ENCODE data around the gene ZNF234.
"Not testable (repeated sequence)": the region's sequence is repeated elsewhere in the genome, so short reads cannot be mapped to it uniquely, and the experiment has no call there.

The ZNF234 gene

GRCh38 chr19:44182145-44182544 lies 40.8 kb downstream of the ZNF234 start:
- no peak for DNase-seq (ENCODE audit: low read depth)

DNA sequence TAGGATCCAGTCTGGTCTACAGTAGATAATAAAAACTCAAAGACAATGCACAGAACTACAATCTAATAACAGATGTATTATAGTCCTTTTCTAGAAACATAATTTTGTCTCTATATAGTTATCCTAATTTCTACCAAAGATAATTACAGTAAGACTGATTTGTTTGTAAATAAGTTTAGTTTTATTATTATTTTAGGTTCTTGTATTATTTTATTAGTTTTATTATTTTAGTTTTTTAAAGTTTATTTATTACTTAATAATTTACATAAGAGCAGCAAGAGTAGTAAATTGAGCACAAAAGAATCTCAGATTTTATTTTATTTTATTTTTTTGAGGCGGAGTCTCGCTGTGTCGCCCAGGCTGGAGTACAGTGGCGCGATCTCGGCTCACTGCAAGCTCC lies 48.7 kb downstream of the ZNF234 start:
- DNase-seq (ENCODE audit: low read depth): no peak

DNA sequence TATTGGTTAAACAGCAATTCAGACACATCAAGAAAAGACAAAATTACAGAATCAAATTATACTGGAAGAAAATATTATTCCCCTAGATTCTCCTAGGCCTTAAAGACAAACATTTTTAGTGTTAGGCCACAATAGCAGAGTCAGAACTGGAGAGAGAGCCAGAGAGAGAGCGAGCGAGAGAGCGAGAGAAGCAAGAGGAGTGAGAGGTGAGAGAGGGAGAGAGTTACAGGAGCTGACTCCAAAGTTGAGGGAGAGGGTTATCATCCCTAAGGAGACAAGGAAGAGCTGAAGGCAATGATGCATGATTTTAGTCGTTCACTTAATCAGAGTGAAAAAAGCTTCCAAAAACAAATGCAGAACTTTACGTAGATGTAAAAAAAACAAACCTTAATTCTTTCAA lies 50.8 kb downstream of the ZNF234 start:
- no peak for DNase-seq (ENCODE audit: low read depth)

DNA sequence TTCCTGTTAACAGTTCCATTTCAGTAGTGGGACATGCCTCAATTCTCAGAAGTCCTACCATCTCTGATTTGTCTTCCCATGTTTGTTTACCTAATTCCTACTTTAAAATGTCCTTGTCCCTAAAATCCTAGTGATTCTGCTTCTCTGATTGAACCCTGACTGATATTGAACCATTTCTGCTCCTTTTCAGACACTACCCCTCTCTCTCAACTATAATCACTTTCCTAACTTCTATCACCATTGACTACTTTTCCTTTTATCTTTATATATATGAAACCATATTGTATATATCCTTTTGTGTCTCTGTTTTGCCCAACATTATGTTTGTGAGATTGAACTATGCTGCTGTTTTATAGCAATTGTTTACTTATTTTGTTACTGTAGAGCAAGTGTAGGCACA lies 55.4 kb downstream of the ZNF234 start:
- no peak for DNase-seq (ENCODE audit: low read depth)

- DNase-seq (ENCODE audit: low read depth): no peak
These were observed 61.1 kb downstream of the ZNF234 start for GRCh38 chr19:44202470-44202869.

DNA sequence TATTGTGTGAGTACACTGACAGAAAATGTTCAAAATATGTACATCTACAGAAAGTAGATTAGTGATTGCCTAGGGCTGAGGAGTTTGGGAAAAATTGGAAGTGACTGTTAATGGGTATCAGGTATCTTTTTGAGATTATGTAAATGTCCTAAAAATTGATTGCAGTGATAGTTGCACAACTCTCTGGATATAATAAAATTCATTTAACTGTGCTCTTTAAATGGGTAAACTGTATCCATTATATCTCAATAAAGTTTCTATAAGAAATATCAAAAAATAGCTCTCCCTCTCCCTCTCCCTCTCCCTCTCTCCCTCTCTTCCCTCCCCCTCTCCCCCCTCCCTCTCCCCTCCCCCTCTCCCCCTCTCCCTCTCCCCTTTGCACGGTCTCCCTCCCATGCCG lies 61.6 kb downstream of the ZNF234 start:
- no peak for DNase-seq (ENCODE audit: low read depth)

- not testable (repeated sequence) for DNase-seq (ENCODE audit: low read depth)
These were observed 62.5 kb downstream of the ZNF234 start for GRCh38 chr19:44203877-44204276.

DNA sequence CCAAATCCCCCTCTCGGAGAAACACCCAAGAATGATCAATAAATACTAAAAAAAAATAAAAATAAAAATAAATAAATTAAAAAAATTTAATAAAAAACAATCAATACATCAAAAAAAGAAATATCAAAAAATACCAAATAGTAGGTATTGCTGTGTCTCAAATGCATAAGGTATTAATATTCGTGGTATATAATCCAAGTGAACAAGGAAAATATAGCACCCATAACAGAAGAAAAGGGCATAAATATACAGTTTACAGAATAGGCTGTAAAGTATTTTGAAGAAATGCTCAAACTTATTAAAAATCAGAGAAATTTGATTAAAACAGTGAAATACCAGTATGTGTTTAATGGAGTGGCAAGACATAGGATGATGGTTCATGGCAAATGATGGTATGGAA lies 63.4 kb downstream of the ZNF234 start:
- no peak for DNase-seq (ENCODE audit: low read depth)

- DNase-seq (ENCODE audit: low read depth): peak; percentile 67
These were observed 65.9 kb downstream of the ZNF234 start for GRCh38 chr19:44207126-44207803.

All from non-pigmented ciliary epithelial cell (primary cell).